Heart left ventricle (tissue), 16 donors: ENCODE results near the gene VPS37C. TPM values are rescaled to one million over a fixed set of nuclear protein-coding genes. Genes with fewer than 3 reads are reported as not detected.

Source experiments
- ATAC-seq, 4 donors: fragments of 200-7000 bp; cut with Tn5 transposase; one replicate each; pipeline ENCODE4 v1.9.1; 2020 to 2022; ENCODE audit warnings: moderate library complexity in 4 of 4, mild to moderate bottlenecking in 3 of 4, moderate number of reproducible peaks in 1 of 4
- DNase-seq, 5 donors: peaks; one replicate each; pipeline ENCODE4 v3.0.0-alpha.2; 2020
- H3K27ac ChIP-seq, 12 donors: fragments of 200-600 bp; sonication (generic) in 4 of 12; one replicate each; pipeline versions ENCODE4 v1.5.0 to v1.8.0; 2016 to 2022; ENCODE audit warnings: mild to moderate bottlenecking in 2 of 12
- H3K27me3 ChIP-seq, 9 donors: fragments of 200-600 bp; sonication (generic) in 2 of 9; one replicate each; pipeline versions ENCODE4 v1.5.1 to v1.8.0; 2016 to 2022; ENCODE audit warnings: mild to moderate bottlenecking in 3 of 9
- H3K36me3 ChIP-seq, 9 donors: fragments of 200-600 bp; sonication (generic) in 2 of 9; one replicate each; pipeline versions ENCODE4 v1.5.0 to v1.8.0; 2018 to 2022; ENCODE audit warnings: mild to moderate bottlenecking in 2 of 9
- H3K4me1 ChIP-seq, 12 donors: fragments of 200-600 bp; sonication (generic) in 4 of 12; one replicate each; pipeline versions ENCODE4 v1.5.0 to v1.8.0; 2016 to 2022; ENCODE audit warnings: mild to moderate bottlenecking in 3 of 12
- H3K4me3 ChIP-seq, 12 donors: fragments of 200-600 bp; sonication (generic) in 4 of 12; one replicate each; pipeline versions ENCODE4 v1.5.0 to v1.8.0; 2017 to 2022; ENCODE audit warnings: mild to moderate bottlenecking in 9 of 12, moderate library complexity in 4 of 12
- H3K9me3 ChIP-seq, 12 donors: fragments of 200-600 bp; sonication (generic) in 4 of 12; one replicate each; pipeline versions ENCODE4 v1.5.0 to v1.8.0; 2016 to 2022; ENCODE audit warnings: mild to moderate bottlenecking in 1 of 12
- POLR2A ChIP-seq, 2 donors: fragments of 450-650 bp; IDR thresholded peaks; one replicate each; pipeline ENCODE4 v1.6.1; 2017; ENCODE audit warnings: antibody characterized with exemption in 2 of 2, mild to moderate bottlenecking in 2 of 2, moderate library complexity in 2 of 2
- WGBS, 4 donors: extraction: QIAGEN DNeasy Blood & Tissue Kit in 2 of 4; methylation state at CpG; one replicate each; pipeline versions ENCODE4 v1.1.5 to v1.1.7; 2013 to 2018; 5-methylcytosine and 5-hydroxymethylcytosine counted together
- intact Hi-C, 10 donors: fragments of 100-400 bp; cut with DNase I; formaldehyde crosslinking; loops; one replicate each; pipeline versions ENCODE4 v1.11.1 to v1.14.2; 2022
- polyA plus RNA-seq, 2 donors: library from polyadenylated mRNA; stranded (reverse); fragments of 200-250 nt; gene quantifications; one replicate each; pipeline ENCODE4 v1.2.3, GENCODE V29; 2013
- total RNA-seq, 9 donors: library from RNA; depleted of rRNA in 2 of 9; stranded (reverse); fragments of >200 nt in 2 of 9; fragmentation: NEBNext Ultra II Directional in 3 of 9; extraction: Animal tissue kit (Norgen Biotek cat#: 25700) in 3 of 9; gene quantifications; one replicate each; pipeline versions ENCODE4 v1.1.0 to v1.2.4, GENCODE V29; 2016 to 2023
- TF ChIP-seq, protein P1 (sequence below), 12 donors: fragments of 200-600 bp; sonication (generic) in 4 of 12; IDR thresholded peaks; one replicate each; pipeline versions ENCODE4 v1.5.0 to v1.8.0; 2018 to 2022; ENCODE audit warnings: antibody characterized with exemption in 12 of 12, mild to moderate bottlenecking in 5 of 12
- donor health status: ischemic (EF 13 %, LVEDD 7.1; RV severe dilation, severe dysfunction).
- donor health status: healthy with polysubstance abuse.
- donor health status: DM: no; HTN: yes; CAD: no.
- donor health status: DM: no; HTN: no; CAD: no.
- donor health status: ischemic (EF 25% LVEDD 6.9; RV normal size, moderate dysfunction).
- donor health status: ischemic (EF 25% LVEDD 5.7; RV mildly dilated, moderate dysfunction).
- donor health status: healthy.
- donor health status: DM: yes; HTN: yes; CAD: no.
- donor health status: ischemic (EF 35%, LVEDD 5.7; RV mildly dilated, moderate dysfunction).
- donor health status: nonischemic (EF 11% LVEDD 7.7; RV severe dilation, severe dysfunction).
- donor health status: DM: yes; HTN: yes; CAD: no.
- donor health status: PGD.
- donor health status: ischemic (EF 29% LVEDD 5.4; RV normal size, mild dysfunction).
- donor health status: nonischemic (EF 23%, LVEDD 6.1; RV moderate dilation, normal function).

VPS37C gene
- total and polyA plus RNA-seq, 11 donors = 11.0 to 29.0 (median 17.1) TPM

DNA sequence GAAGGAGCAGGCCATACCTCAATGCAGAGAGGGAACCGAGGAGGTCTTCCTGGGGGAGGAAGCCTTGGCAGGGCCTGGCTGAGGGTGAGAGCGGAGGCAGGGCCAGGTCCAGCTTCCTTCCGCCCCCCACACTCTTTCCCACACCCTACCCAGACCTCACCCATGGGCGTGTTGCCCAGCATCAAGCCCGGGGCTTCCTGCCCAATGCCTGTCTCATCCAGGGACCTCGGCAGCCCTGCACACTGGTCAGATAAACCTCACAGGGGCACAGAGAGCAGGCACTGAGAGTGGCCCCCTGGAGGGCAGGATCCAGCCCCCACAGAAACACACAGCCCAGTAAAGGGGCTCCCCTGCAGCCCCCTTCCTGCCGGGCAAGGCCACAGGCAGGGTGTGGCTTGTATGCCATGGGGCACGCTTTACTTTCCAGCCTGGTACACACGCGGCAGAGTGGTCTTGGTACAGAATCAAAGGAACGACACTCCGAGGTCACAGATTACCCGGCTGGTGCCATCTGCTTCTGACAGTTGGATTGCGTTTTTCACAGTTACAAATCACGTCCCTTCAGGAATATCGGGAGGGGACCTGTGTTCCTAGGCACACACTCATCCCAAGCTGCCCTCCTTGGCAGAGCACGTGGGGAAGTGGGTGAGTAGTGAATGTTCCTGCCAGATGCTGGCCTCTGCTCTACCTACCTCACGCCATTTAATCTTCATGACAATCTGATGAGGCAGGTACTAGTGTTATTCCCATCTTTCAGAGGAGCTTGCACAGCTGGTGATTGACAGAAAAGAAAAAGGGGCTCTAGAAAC, 79.0 kb downstream of the VPS37C start:
- Histone ChIP-seq H3K27ac (peak overlapping the region in 1 of 12 donors; percentile 70), H3K4me3 (no peak overlapping the region), H3K9me3 (no peaks in the 10 kb centered on the region), H3K36me3 (no peaks in the 10 kb centered on the region), H3K4me1 (peaks cover 0 to 7% (median 0%) of the 10 kb centered on the region in 12 donors), H3K27me3 (peaks cover 0 to 3% (median 0%) of the 10 kb centered on the region in 9 donors)
- intact Hi-C loops = no loop called here
- no peak for TF ChIP-seq POLR2A (IDR thresholded peaks at IDR 0.05)
- TF ChIP-seq, protein P1, sequence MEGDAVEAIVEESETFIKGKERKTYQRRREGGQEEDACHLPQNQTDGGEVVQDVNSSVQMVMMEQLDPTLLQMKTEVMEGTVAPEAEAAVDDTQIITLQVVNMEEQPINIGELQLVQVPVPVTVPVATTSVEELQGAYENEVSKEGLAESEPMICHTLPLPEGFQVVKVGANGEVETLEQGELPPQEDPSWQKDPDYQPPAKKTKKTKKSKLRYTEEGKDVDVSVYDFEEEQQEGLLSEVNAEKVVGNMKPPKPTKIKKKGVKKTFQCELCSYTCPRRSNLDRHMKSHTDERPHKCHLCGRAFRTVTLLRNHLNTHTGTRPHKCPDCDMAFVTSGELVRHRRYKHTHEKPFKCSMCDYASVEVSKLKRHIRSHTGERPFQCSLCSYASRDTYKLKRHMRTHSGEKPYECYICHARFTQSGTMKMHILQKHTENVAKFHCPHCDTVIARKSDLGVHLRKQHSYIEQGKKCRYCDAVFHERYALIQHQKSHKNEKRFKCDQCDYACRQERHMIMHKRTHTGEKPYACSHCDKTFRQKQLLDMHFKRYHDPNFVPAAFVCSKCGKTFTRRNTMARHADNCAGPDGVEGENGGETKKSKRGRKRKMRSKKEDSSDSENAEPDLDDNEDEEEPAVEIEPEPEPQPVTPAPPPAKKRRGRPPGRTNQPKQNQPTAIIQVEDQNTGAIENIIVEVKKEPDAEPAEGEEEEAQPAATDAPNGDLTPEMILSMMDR (IDR thresholded peaks at IDR 0.05) = no peak
- 57 to 66% (median 62%) methylated on average over 15 to 18 of the region's 18 CpGs for WGBS, 4 donors
- ATAC-seq (no peak), DNase-seq (no peak)

- Histone ChIP-seq H3K4me1 (peaks cover 0 to 7% (median 0%) of the 10 kb centered on the region in 12 donors), H3K27ac (peak overlapping the region in 1 of 12 donors; percentile 70), H3K36me3 (no peaks in the 10 kb centered on the region), H3K9me3 (no peaks in the 10 kb centered on the region), H3K4me3 (no peak overlapping the region), H3K27me3 (peaks cover 0 to 3% (median 0%) of the 10 kb centered on the region in 9 donors)
- intact Hi-C loops = no loop called here
- DNase-seq (no peak), ATAC-seq (no peak)
- TF ChIP-seq, protein P1 (IDR thresholded peaks at IDR 0.05) = no peak
- no peak for TF ChIP-seq POLR2A (IDR thresholded peaks at IDR 0.05)
- 81 to 89% (median 85%) methylated on average over 10 to 11 of the region's 11 CpGs for WGBS, 4 donors
These were observed 80.1 kb downstream of the VPS37C start for GRCh38 chr11:61080986-61081590.

- intact Hi-C loops = no loop called here
- ATAC-seq (no peak), DNase-seq (no peak)
- Histone ChIP-seq H3K9me3 (no peaks in the 10 kb centered on the region), H3K4me3 (peak overlapping the region in 1 of 12 donors; percentile 25), H3K36me3 (no peaks in the 10 kb centered on the region), H3K27ac (peak overlapping the region in 1 of 12 donors; percentile 70), H3K4me1 (peaks cover 0 to 7% (median 0%) of the 10 kb centered on the region in 12 donors), H3K27me3 (peaks cover 0 to 3% (median 0%) of the 10 kb centered on the region in 9 donors)
- TF ChIP-seq POLR2A (IDR thresholded peaks at IDR 0.05) = no peak
- TF ChIP-seq, protein P1 (IDR thresholded peaks at IDR 0.05) = no peak
- 95 to 97% (median 95%) methylated on average over 8 of the region's 8 CpGs for WGBS, 4 donors
These were observed 80.7 kb downstream of the VPS37C start for GRCh38 chr11:61080526-61080925.

Other genes starting within 250 kb of the VPS37C start
- 100 to 1,000 TPM in 4 of 9 donors, 10 to 100 TPM in 5; 82.9 to 123 (median 96.3) TPM for gene TMEM109, start 247.3 kb downstream of the VPS37C start, total RNA-seq
- gene TMEM109, start 247.3 kb downstream of the VPS37C start, polyA plus RNA-seq = 100 to 1,000 TPM in 1 of 2 donors, 10 to 100 TPM in 1; 71.8 to 131 TPM
- gene TMEM132A, start 237.0 kb downstream of the VPS37C start, total RNA-seq = 10 to 100 TPM in 2 of 9 donors, 1 to 10 TPM in 7; 3.1 to 16.1 (median 8.5) TPM
- gene TMEM132A, start 237.0 kb downstream of the VPS37C start, polyA plus RNA-seq = 1 to 10 TPM; 7.0 to 8.9 TPM
- 10 to 100 TPM; 11.9 to 85.1 (median 19.1) TPM for gene SLC15A3, start 209.2 kb downstream of the VPS37C start, total RNA-seq
- gene SLC15A3, start 209.2 kb downstream of the VPS37C start, polyA plus RNA-seq = 10 to 100 TPM; 14.8 to 26.4 TPM
- 1 to 10 TPM in 2 of 9 donors, under 1 TPM in 6, not detected in 1; 0.12 to 6.1 (median 0.40) TPM for gene CD6, start 189.7 kb downstream of the VPS37C start, total RNA-seq
- under 1 TPM; 0.08 to 0.19 TPM for gene CD6, start 189.7 kb downstream of the VPS37C start, polyA plus RNA-seq
- 1 to 10 TPM in 2 of 9 donors, under 1 TPM in 6, not detected in 1; 0.12 to 6.0 (median 0.23) TPM for gene CD5, start 58.9 kb downstream of the VPS37C start, total RNA-seq
- under 1 TPM in 1 of 2 donors, not detected in 1; 0.10 TPM for gene CD5, start 58.9 kb downstream of the VPS37C start, polyA plus RNA-seq
- 1 to 10 TPM in 3 of 9 donors, under 1 TPM in 1, not detected in 5; 0.16 to 3.1 (median 1.4) TPM for gene PGA3, start 42.1 kb upstream of the VPS37C start, total RNA-seq
- 1 to 10 TPM in 1 of 2 donors, under 1 TPM in 1; 0.21 to 2.7 TPM for gene PGA3, start 42.1 kb upstream of the VPS37C start, polyA plus RNA-seq
- gene PGA4, start 60.9 kb upstream of the VPS37C start, total RNA-seq = 1 to 10 TPM in 3 of 9 donors, under 1 TPM in 3, not detected in 3; 0.21 to 5.9 (median 1.1) TPM
- 1 to 10 TPM in 1 of 2 donors, under 1 TPM in 1; 0.43 to 1.2 TPM for gene PGA4, start 60.9 kb upstream of the VPS37C start, polyA plus RNA-seq
- 1 to 10 TPM in 1 of 9 donors, under 1 TPM in 4, not detected in 4; 0.14 to 2.2 (median 0.42) TPM for gene PGA5, start 79.7 kb upstream of the VPS37C start, total RNA-seq
- under 1 TPM; 0.04 to 0.27 TPM for gene PGA5, start 79.7 kb upstream of the VPS37C start, polyA plus RNA-seq
- 1 to 10 TPM in 3 of 9 donors, under 1 TPM in 5, not detected in 1; 0.17 to 1.7 (median 0.82) TPM for gene VWCE, start 133.9 kb upstream of the VPS37C start, total RNA-seq
- gene VWCE, start 133.9 kb upstream of the VPS37C start, polyA plus RNA-seq = under 1 TPM; 0.30 to 0.38 TPM
- gene DDB1, start 171.7 kb upstream of the VPS37C start, total RNA-seq = 100 to 1,000 TPM; 121 to 156 (median 130) TPM
- gene DDB1, start 171.7 kb upstream of the VPS37C start, polyA plus RNA-seq = 100 to 1,000 TPM in 1 of 2 donors, 10 to 100 TPM in 1; 78.8 to 158 TPM
- gene TKFC, start 171.8 kb upstream of the VPS37C start, total RNA-seq = 10 to 100 TPM in 8 of 9 donors, 1 to 10 TPM in 1; 10.0 to 31.2 (median 16.8) TPM
- 10 to 100 TPM; 10.7 to 16.2 TPM for gene TKFC, start 171.8 kb upstream of the VPS37C start, polyA plus RNA-seq
- 10 to 100 TPM in 6 of 9 donors, 1 to 10 TPM in 3; 6.7 to 23.9 (median 11.9) TPM for gene CYB561A3, start 200.5 kb upstream of the VPS37C start, total RNA-seq
- gene CYB561A3, start 200.5 kb upstream of the VPS37C start, polyA plus RNA-seq = 10 to 100 TPM in 1 of 2 donors, 1 to 10 TPM in 1; 7.6 to 12.3 TPM
- gene TMEM138, start 200.9 kb upstream of the VPS37C start, total RNA-seq = 10 to 100 TPM; 15.7 to 27.0 (median 19.0) TPM
- 10 to 100 TPM; 19.5 to 29.3 TPM for gene TMEM138, start 200.9 kb upstream of the VPS37C start, polyA plus RNA-seq
- gene TMEM216, start 231.2 kb upstream of the VPS37C start, total RNA-seq = 1 to 10 TPM; 2.8 to 9.3 (median 4.8) TPM
- gene TMEM216, start 231.2 kb upstream of the VPS37C start, polyA plus RNA-seq = 1 to 10 TPM; 4.5 to 7.1 TPM